Lung microvascular endothelial cell (primary cell): ENCODE results near the gene NCOA1. TPM values are rescaled to one million over a fixed set of nuclear protein-coding genes. Genes with fewer than 3 reads are reported as not detected.
"Not testable (repeated sequence)": the region's sequence is repeated elsewhere in the genome, so short reads cannot be mapped to it uniquely, and the experiment has no call there.

Source experiments
- DNase-seq, 2 donors: peaks; one replicate each; pipeline versions ENCODE4 v3.0.0 to v3.0.0-alpha.2; 2010; ENCODE audit warnings: low read depth in 2 of 2
- total RNA-seq: library from RNA; depleted of rRNA; stranded (reverse); fragments of >200 nt; gene quantifications from 2 replicates; pipeline ENCODE4 v1.2.1, GENCODE V29; 2014

NCOA1 gene
- total RNA-seq, 1 donor from 2014 or later = 10.7 TPM

- DNase-seq = no peak
Observed at GRCh38 chr2:24474053-24474452, 17.0 kb upstream of the NCOA1 start.

GRCh38 chr2:24477229-24477628 lies 13.8 kb upstream of the NCOA1 start:
- DNase-seq = no peak

- no peak for DNase-seq
Observed at GRCh38 chr2:24478243-24478642, 12.8 kb upstream of the NCOA1 start.

- DNase-seq = no peak
Observed at GRCh38 chr2:24480245-24480644, 10.8 kb upstream of the NCOA1 start.

GRCh38 chr2:24482251-24482971 lies 8.6 kb upstream of the NCOA1 start:
- DNase-seq = no peak

GRCh38 chr2:24482972-24483300 lies 8.1 kb upstream of the NCOA1 start:
- no peak for DNase-seq

- DNase-seq = not testable (repeated sequence)
Observed at GRCh38 chr2:24484677-24485076, 6.4 kb upstream of the NCOA1 start.

GRCh38 chr2:24485197-24485596 lies 5.9 kb upstream of the NCOA1 start:
- no peak for DNase-seq

GRCh38 chr2:24486636-24487205 lies 4.3 kb upstream of the NCOA1 start:
- DNase-seq = no peak

- DNase-seq = peak in 1 of 2 donors; percentile 2
Observed at GRCh38 chr2:24489465-24490180, 1.4 kb upstream of the NCOA1 start.

GRCh38 chr2:24490181-24490689 lies 819 bp upstream of the NCOA1 start:
- peak; percentile 27 to 48 for DNase-seq

GRCh38 chr2:24491542-24492420 lies 727 bp downstream of the NCOA1 start:
- DNase-seq = peak; percentile 54 to 57

GRCh38 chr2:24492421-24493279 lies 1.6 kb downstream of the NCOA1 start:
- peak; percentile 3 to 12 for DNase-seq

GRCh38 chr2:24493713-24494112 lies 2.7 kb downstream of the NCOA1 start:
- DNase-seq = peak in 1 of 2 donors; percentile 56

GRCh38 chr2:24494410-24494809 lies 3.4 kb downstream of the NCOA1 start:
- DNase-seq = no peak

GRCh38 chr2:24495451-24495850 lies 4.4 kb downstream of the NCOA1 start:
- DNase-seq = no peak

- DNase-seq = no peak
Observed at GRCh38 chr2:24496959-24497358, 5.9 kb downstream of the NCOA1 start.

GRCh38 chr2:24497685-24498084 lies 6.6 kb downstream of the NCOA1 start:
- DNase-seq = no peak

GRCh38 chr2:24498121-24498520 lies 7.1 kb downstream of the NCOA1 start:
- DNase-seq = no peak

- DNase-seq = no peak
Observed at GRCh38 chr2:24501813-24502212, 10.8 kb downstream of the NCOA1 start.
